Smooth muscle cell (in vitro differentiated cells): Measurements from ENCODE around the gene CHTF8. TPM values are rescaled to one million over a fixed set of nuclear protein-coding genes. Genes with fewer than 3 reads are reported as not detected.
A peak's percentile ranks its signal among the peaks of the same experiment; 100 is the strongest.

Experiments used
- DNase-seq: peaks from one replicate; lab custom pipeline; 2025; ENCODE audit not compliant: unreplicated experiment; lab: John Stamatoyannopoulos, UW
- H2AFZ ChIP-seq: fragments of 200-600 bp; sonication (generic); 2 replicates; pipeline ENCODE4 v1.6.0; 2016; ENCODE audit warnings: antibody characterized with exemption, low read depth, mild to moderate bottlenecking
- H3F3A ChIP-seq: fragments of 200-600 bp; sonication (generic); 2 replicates; pipeline ENCODE4 v1.6.0; 2017; ENCODE audit warnings: antibody characterized with exemption, low read depth
- H3K27ac ChIP-seq: fragments of 200-600 bp; sonication (generic); 2 replicates; pipeline ENCODE4 v1.5.1; 2016; ENCODE audit warnings: low read depth, mild to moderate bottlenecking
- H3K27me3 ChIP-seq: fragments of 200-600 bp; sonication (generic); 2 replicates; pipeline ENCODE4 v1.6.1; 2016; ENCODE audit warnings: low read depth, mild to moderate bottlenecking
- H3K36me3 ChIP-seq: fragments of 200-600 bp; sonication (generic); 2 replicates; pipeline ENCODE4 v1.5.1; 2016; ENCODE audit warnings: low read depth
- H3K4me1 ChIP-seq: fragments of 200-600 bp; sonication (generic); 2 replicates; pipeline ENCODE4 v1.5.1; 2016; ENCODE audit warnings: low read depth
- H3K4me2 ChIP-seq: fragments of 200-600 bp; sonication (generic); 2 replicates; pipeline ENCODE4 v1.6.0; 2016; ENCODE audit warnings: mild to moderate bottlenecking
- H3K4me3 ChIP-seq: fragments of 200-600 bp; sonication (generic); 2 replicates; pipeline ENCODE4 v1.5.1; 2016; ENCODE audit warnings: mild to moderate bottlenecking
- H3K79me2 ChIP-seq: fragments of 200-600 bp; sonication (generic); 2 replicates; pipeline ENCODE4 v1.6.0; 2016; ENCODE audit warnings: low read depth, mild to moderate bottlenecking
- H3K9ac ChIP-seq: fragments of 200-600 bp; sonication (generic); 2 replicates; pipeline ENCODE4 v1.6.0; 2016; ENCODE audit warnings: low read depth
- H3K9me3 ChIP-seq: fragments of 200-600 bp; sonication (generic); replicated peaks from 2 replicates; pipeline ENCODE4 v1.5.1; 2016; ENCODE audit warnings: low read depth
- H4K20me1 ChIP-seq: fragments of 200-600 bp; sonication (generic); 2 replicates; pipeline ENCODE4 v1.6.0; 2016; ENCODE audit warnings: low read depth
- CTCF ChIP-seq: fragments of 200-600 bp; sonication (generic); IDR thresholded peaks from 2 replicates; pipeline ENCODE4 v1.5.1; 2017; ENCODE audit warnings: borderline replicate concordance, mild to moderate bottlenecking, antibody characterized with exemption; ENCODE audit not compliant: insufficient read depth, poor library complexity, severe bottlenecking
- WGBS: methylation state at CpG from one replicate; pipeline ENCODE4 v1.1.7; 2016; ENCODE audit warnings: low lambda C conversion rate; 5-methylcytosine and 5-hydroxymethylcytosine counted together
- polyA plus RNA-seq: library from polyadenylated mRNA; unstranded; fragments of >200 nt; fragmentation: Nextera tagmentation; extraction: Ambion mirVana; gene quantifications from 2 replicates; pipeline ENCODE4 v1.2.1, GENCODE V29; 2016
- total RNA-seq: library from RNA; depleted of rRNA; stranded (reverse); fragments of >200 nt; gene quantifications from 2 replicates; pipeline ENCODE4 v1.2.3, GENCODE V29; 2014

CHTF8 gene
- total and polyA plus RNA-seq, 2 experiments from 2014 or later: 77.7 to 83.8 TPM

DNA sequence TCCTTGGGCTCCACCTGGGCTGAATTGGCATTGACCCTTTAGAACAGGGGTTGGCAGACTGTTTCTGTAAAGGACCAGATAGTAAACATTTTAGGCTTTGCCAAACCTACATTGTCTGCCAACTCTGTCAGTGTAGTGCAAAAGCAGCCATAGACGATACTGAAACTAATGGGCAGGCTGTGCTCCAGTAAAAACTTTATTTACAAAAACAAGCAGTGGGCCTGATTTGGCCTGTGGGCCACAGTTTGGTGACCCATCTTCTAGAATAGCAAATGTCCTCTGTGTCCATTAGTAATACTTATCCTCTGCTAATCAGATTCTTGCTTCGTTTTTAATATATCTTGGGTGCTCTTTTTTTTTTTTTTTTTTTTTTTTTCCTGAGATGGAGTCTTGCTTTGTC, 6.2 kb upstream of the CHTF8 start:
- Histone ChIP-seq H3K36me3 (peaks cover 9% of the 10 kb centered on the region), H3K27me3 (no peaks in the 10 kb centered on the region), H4K20me1 (peaks cover 7% of the 10 kb centered on the region), H3F3A (no peaks in the 10 kb centered on the region), H3K4me3 (no peak overlapping the region), H3K9me3 (no peaks in the 10 kb centered on the region), H3K27ac (no peak overlapping the region), H3K4me2 (no peak overlapping the region), H2AFZ (no peak overlapping the region), H3K9ac (no peak overlapping the region), H3K79me2 (peaks cover 36% of the 10 kb centered on the region), H3K4me1 (peaks cover 4% of the 10 kb centered on the region)
- DNase-seq: no peak
- 100% methylated on average over 2 of the region's 2 CpGs for WGBS
- TF ChIP-seq CTCF: no peak

GRCh38 chr16:69133373-69133954, 1.1 kb upstream of the CHTF8 start:
- H3K9me3 ChIP-seq: no peaks in the 10 kb centered on the region
- peaks cover 19% of the 10 kb centered on the region for H3K4me1 ChIP-seq
- H3K27me3 ChIP-seq: no peaks in the 10 kb centered on the region
- H3K27ac ChIP-seq: no peak overlapping the region
- no peak for DNase-seq
- peaks cover 81% of the 10 kb centered on the region for H3K79me2 ChIP-seq
- peak overlapping the region; percentile 86 for H3K9ac ChIP-seq
- 45% methylated on average over 5 of the region's 5 CpGs for WGBS
- H4K20me1 ChIP-seq: peaks cover 37% of the 10 kb centered on the region
- peak overlapping the region; percentile 87 for H2AFZ ChIP-seq
- H3F3A ChIP-seq: no peaks in the 10 kb centered on the region
- no peak for TF ChIP-seq CTCF
- H3K4me2 ChIP-seq: peak overlapping the region; percentile 90
- peak overlapping the region; percentile 96 for H3K4me3 ChIP-seq
- H3K36me3 ChIP-seq: no peaks in the 10 kb centered on the region

DNA sequence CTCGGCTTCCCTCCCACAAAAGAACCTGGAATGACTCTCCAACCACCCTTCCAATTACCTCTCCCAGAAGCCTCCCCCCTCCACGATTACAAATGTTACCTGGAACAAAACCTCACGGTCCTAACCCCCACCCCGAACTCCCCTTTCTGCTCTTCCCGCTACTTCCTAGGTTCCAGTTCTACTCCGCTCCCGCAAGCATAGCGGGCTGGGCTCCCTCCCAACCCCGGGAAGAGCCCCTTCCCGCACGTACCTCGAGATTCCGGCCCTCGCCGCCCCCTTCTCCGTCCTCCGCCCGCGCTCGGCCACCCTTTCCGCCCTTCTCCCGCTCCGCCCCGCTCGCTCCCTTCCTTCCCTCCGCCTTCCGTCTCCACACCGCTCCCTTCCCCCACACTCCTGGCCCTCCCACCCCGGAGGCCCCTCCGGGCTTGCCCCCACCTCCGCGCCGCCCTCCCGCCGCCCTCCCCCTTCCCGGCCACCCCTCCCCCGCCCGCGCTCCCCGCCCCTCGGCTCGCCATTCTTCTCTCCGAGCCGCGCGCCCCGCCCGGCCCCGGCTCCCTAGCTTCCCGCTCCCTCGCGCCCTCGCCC, 457 bp downstream of the CHTF8 start:
- H3K4me3 ChIP-seq: peak overlapping the region; percentile 96
- peak overlapping the region; percentile 86 for H3K9ac ChIP-seq
- no peak for TF ChIP-seq CTCF
- peaks cover 19% of the 10 kb centered on the region for H3K4me1 ChIP-seq
- H3K27me3 ChIP-seq: no peaks in the 10 kb centered on the region
- peaks cover 93% of the 10 kb centered on the region for H3K79me2 ChIP-seq
- H2AFZ ChIP-seq: no peak overlapping the region
- peak overlapping the region; percentile 90 for H3K4me2 ChIP-seq
- 4% methylated on average over 15 of the region's 53 CpGs for WGBS
- H4K20me1 ChIP-seq: peaks cover 51% of the 10 kb centered on the region
- peak; percentile 82 for DNase-seq
- H3K9me3 ChIP-seq: no peaks in the 10 kb centered on the region
- no peaks in the 10 kb centered on the region for H3F3A ChIP-seq
- H3K27ac ChIP-seq: peak overlapping the region; percentile 83
- H3K36me3 ChIP-seq: no peaks in the 10 kb centered on the region
